RWPE2 (cell line): ENCODE results near the gene EXD3.
A peak's percentile ranks its signal among the peaks of the same experiment; 100 is the strongest.

ENCODE experiments used
- ATAC-seq: fragments of 200-7000 bp; cut with Tn5 transposase; 3 replicates; pipeline ENCODE4 v1.9.1; 2021; ENCODE audit warnings: low read depth
- DNase-seq: peaks from one replicate; pipeline ENCODE4 v3.0.0-alpha.2; 2020; ENCODE audit warnings: low spot score
- H3K27ac ChIP-seq: fragments of 450-650 bp; 2 replicates; pipeline ENCODE4 v1.5.1; 2017; ENCODE audit warnings: mild to moderate bottlenecking; ENCODE audit not compliant: poor library complexity, severe bottlenecking
- H3K27me3 ChIP-seq: fragments of 250-450 bp; sonication (Bioruptor Pico); 2 replicates; pipeline ENCODE4 v1.5.1; 2021; ENCODE audit warnings: mild to moderate bottlenecking, moderate library complexity; ENCODE audit not compliant: insufficient read depth, poor library complexity, severe bottlenecking
- H3K36me3 ChIP-seq: fragments of 250-450 bp; sonication (Bioruptor Pico); 2 replicates; pipeline ENCODE4 v1.5.1; 2020; ENCODE audit warnings: low read depth, mild to moderate bottlenecking, moderate library complexity
- H3K4me1 ChIP-seq: fragments of 250-450 bp; sonication (Bioruptor Pico); 2 replicates; pipeline ENCODE4 v1.5.1; 2021; ENCODE audit warnings: mild to moderate bottlenecking, moderate library complexity; ENCODE audit not compliant: insufficient read depth, poor library complexity, severe bottlenecking
- H3K4me3 ChIP-seq: fragments of 250-450 bp; sonication (Bioruptor Pico); 2 replicates; pipeline ENCODE4 v1.5.1; 2021; ENCODE audit warnings: mild to moderate bottlenecking, moderate library complexity; ENCODE audit not compliant: severe bottlenecking
- H3K9me3 ChIP-seq: fragments of 250-450 bp; sonication (Bioruptor Pico); 2 replicates; pipeline ENCODE4 v1.5.1; 2021; ENCODE audit warnings: mild to moderate bottlenecking, moderate library complexity; ENCODE audit not compliant: severe bottlenecking
- CTCF ChIP-seq: fragments of 450-650 bp; IDR thresholded peaks from one replicate; pipeline ENCODE4 v1.5.1; 2017; ENCODE audit warnings: mild to moderate bottlenecking, moderate library complexity; ENCODE audit not compliant: poor library complexity, severe bottlenecking

The EXD3 gene

GRCh38 chr9:137409515-137409914, 13.4 kb downstream of the EXD3 start:
- ATAC-seq: no peak
- no peak overlapping the region for H3K4me3 ChIP-seq
- no peaks in the 10 kb centered on the region for H3K27me3 ChIP-seq
- H3K4me1 ChIP-seq: peaks cover 29% of the 10 kb centered on the region
- no peak for DNase-seq
- no peaks in the 10 kb centered on the region for H3K36me3 ChIP-seq
- no peaks in the 10 kb centered on the region for H3K9me3 ChIP-seq
- H3K27ac ChIP-seq: no peak overlapping the region
- TF ChIP-seq CTCF: no peak

- H3K27ac ChIP-seq: no peak overlapping the region
- no peak overlapping the region for H3K4me3 ChIP-seq
Measured at GRCh38 chr9:137408651-137409405, 14.1 kb downstream of the EXD3 start.

GRCh38 chr9:137407590-137408300, 15.2 kb downstream of the EXD3 start:
- Histone ChIP-seq H3K36me3 (no peaks in the 10 kb centered on the region), H3K4me1 (peaks cover 20% of the 10 kb centered on the region), H3K9me3 (no peaks in the 10 kb centered on the region), H3K27ac (no peak overlapping the region), H3K4me3 (no peak overlapping the region), H3K27me3 (no peaks in the 10 kb centered on the region)
- DNase-seq (no peak), ATAC-seq (no peak)
- no peak for TF ChIP-seq CTCF

More at GRCh38 chr9:137408651-137409405, 14.1 kb downstream of the EXD3 start:
- DNase-seq: no peak
- H3K4me1 ChIP-seq: peaks cover 29% of the 10 kb centered on the region
- H3K36me3 ChIP-seq: no peaks in the 10 kb centered on the region
- H3K9me3 ChIP-seq: no peaks in the 10 kb centered on the region
- H3K27me3 ChIP-seq: no peaks in the 10 kb centered on the region
- no peak for ATAC-seq
- TF ChIP-seq CTCF: no peak

- Histone ChIP-seq H3K27ac (no peak overlapping the region), H3K4me3 (peak overlapping the region; percentile 15), H3K27me3 (no peaks in the 10 kb centered on the region), H3K9me3 (no peaks in the 10 kb centered on the region), H3K36me3 (no peaks in the 10 kb centered on the region), H3K4me1 (peaks cover 13% of the 10 kb centered on the region)
- DNase-seq (no peak), ATAC-seq (peak; percentile 41)
- peak; percentile 60 for TF ChIP-seq CTCF
Measured at GRCh38 chr9:137406876-137407589, 15.9 kb downstream of the EXD3 start.
